Dermis microvascular lymphatic vessel endothelial cell (primary cell): ENCODE measurements around the gene SMOC2. TPM values are rescaled to one million over a fixed set of nuclear protein-coding genes. Genes with fewer than 3 reads are reported as not detected.

ENCODE experiments used
- DNase-seq, 2 donors: peaks; one replicate each; pipeline versions ENCODE4 v3.0.0 to v3.0.0-alpha.2; 2010; ENCODE audit warnings: low read depth in 2 of 2
- total RNA-seq: library from RNA; depleted of rRNA; stranded (reverse); fragments of >200 nt; gene quantifications from 2 replicates; pipeline ENCODE4 v1.2.1, GENCODE V29; 2014

The SMOC2 gene
- total RNA-seq, 1 donor from 2014 or later = not detected

GRCh38 chr6:168480481-168480880, 39.5 kb downstream of the SMOC2 start:
- no peak for DNase-seq

DNA sequence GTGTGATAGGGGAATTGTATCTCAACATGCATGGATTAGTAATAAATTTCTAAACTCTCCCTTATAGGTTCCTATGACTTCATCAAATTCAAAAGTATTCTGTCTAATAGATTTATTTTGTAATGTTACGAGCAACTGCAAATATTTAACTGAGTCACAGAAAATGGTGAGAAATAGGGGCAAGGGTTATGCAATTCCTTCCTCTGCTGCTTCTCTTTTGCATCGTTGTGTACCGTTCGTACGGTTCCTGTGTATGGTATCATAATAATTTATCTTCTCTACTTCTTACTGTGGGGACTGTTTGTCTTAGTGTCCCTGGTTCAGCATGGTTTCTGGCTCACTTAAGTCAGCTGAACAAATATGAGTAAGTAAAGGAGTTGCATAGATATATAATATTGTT, 44.8 kb downstream of the SMOC2 start:
- DNase-seq = no peak

DNA sequence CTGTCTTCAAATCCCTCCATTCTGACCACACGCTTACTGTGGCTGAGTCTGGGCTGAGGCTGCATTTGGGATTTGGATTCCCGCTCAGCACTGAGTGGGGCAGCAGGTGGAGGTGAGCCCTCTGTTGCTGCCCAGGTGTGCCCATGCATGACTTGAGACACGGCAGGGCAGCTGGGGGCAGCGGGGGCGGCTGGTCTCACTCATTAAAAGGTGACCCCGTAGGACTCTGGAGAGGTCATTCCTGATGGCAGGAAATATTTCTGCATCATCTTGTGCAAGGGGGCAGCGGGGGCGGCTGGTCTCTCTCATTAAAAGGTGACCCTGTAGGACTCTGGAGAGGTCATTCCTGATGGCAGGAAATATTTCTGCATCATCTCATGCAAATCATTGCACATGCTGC, 49.8 kb downstream of the SMOC2 start:
- no peak for DNase-seq

- no peak for DNase-seq
These were observed 53.0 kb downstream of the SMOC2 start for GRCh38 chr6:168493976-168494375.

DNA sequence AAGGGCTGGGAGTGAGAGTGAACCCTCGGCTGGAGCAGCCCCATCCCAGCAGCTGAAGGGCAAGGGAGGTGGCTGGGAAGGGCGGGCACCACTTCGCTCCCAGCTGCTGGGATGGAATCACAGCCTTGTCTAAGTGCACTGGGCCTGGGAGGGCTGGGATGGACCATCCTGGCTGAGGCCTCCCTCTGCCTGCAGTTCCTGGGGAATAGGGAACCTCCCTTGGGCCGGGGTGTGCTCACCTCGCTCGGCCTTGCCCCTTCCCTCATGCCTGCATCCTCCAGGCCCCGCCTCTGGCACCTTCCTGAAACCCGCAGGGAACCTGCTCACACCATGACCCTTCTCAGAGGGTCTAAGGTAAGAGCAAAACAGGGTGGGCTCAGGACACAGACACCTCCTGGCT, 53.7 kb downstream of the SMOC2 start:
- no peak for DNase-seq

DNA sequence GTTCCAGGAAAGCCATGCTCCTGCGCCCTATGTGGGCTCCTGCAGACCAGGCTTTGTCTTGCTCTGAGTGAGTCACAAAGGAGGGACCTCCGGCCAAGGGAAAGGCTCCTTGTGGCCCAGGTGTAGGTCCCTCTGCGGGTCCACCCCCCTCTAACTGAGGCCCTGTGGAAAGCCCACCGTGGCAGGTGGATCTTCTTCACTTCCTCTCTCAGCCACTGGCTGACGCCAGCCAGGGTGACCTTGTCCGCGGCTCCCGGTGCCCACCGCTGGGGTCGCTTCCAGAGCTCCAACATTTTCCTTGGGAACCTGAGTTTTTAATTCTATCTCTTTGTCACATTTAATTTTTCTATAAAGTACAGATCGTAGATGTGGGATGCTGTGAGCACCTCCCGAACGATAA, 54.1 kb downstream of the SMOC2 start:
- DNase-seq = no peak

DNA sequence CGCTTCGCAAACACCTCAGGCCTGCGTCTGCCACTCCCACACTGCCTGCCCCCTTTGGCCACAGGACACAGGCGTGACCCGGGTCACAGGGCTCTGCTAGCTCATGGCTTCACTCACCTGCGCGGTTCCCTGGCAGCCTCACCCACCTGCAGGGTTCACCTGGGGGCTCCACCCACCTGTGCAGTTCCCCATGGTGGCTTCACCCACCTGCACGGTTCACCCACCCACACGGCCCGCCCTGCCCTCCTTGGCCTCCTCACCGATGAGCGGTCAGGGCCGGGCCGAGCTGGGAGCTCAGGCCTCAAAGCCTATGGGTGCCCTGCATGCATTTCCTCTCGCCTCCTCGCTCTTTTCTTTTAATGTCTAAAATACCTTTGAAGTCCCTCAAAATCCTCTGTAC, 54.7 kb downstream of the SMOC2 start:
- DNase-seq = no peak

GRCh38 chr6:168496139-168496996, 55.4 kb downstream of the SMOC2 start:
- no peak for DNase-seq

DNA sequence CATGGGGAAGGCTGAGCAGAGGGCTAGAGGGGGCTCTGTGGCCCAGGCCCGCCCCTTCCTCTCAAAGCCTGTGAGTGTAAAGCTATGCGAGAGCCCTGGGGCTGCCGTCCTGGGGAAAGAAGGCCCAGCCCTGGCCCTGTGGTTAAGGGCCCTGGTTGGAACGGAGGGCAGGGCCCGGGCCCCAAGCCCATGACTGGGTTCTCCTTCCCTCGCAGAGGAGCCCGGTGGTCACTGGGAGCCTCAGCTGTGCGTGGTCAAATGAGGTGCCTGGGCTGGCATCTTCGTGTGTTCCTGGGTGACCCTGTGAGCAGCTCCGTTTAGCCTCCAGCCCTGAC, 56.0 kb downstream of the SMOC2 start:
- DNase-seq = no peak

DNA sequence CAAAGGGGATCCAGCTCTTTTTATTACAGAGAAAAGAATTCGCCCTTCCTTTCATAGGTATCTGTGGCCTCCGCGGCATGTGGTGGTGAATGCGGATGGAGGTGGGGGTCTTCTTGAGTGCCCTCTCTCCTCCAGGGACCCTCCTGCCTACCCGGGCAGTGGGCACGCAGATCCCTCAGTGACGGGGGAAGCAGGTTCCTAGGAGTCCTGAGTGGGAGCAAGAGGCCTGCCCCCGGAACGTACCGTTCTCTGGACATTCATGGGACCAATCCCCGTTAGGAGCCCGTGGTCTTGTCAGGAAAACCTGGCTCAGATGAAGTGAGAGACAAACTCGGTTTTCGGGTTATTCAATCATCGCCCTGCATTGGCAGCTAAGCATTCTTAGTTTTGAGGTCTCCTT, 56.4 kb downstream of the SMOC2 start:
- no peak for DNase-seq

- DNase-seq = no peak
These were observed 57.3 kb downstream of the SMOC2 start for GRCh38 chr6:168498161-168498843.

DNA sequence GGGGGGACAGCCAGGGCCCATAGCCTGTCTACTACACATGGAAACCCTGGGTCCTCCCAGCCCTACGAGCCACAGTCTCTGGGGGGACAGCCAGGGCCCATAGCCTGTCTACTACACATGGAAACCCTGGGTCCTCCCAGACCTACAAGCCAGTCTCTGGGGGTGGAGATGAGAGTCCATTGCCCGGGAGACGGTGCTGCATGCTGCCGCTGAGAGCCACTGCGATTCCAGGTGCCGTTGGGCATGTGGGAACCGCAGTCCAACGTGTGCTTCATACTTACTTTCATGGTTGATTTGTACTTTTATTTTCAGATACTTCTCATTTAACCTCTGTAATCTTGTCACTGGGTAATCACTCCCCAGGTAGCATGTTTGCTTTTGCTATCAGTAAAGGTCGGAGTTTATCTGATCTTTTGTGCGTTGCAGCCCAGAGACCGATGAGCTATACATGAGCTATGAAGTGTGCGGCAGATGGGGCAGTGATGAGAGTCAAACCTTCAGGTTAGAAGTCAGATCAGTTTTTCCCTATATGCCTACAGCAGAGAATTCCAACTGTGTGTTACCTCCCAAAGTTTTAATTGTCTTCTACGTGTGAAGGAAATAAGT, 58.2 kb downstream of the SMOC2 start:
- no peak for DNase-seq

DNA sequence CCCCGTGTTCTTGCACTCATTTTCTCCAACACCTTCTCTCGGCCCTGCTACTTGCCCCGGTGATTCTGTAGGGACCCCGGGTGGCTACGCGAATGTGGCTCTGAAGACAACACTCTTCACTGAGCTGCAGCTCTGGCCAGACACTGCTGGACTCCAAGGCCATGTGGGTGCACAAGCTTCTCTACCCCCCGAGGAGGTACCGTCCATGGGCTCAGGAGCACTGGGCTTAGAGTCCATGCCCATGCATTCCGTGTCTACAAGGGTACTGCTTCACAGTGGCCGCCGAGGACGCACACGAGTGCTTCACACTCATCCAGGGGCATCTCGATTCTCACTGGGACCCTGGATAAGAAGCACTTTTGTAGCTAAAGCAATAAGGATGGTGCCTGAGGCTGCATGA, 59.5 kb downstream of the SMOC2 start:
- no peak for DNase-seq

GRCh38 chr6:168501561-168501960, 60.6 kb downstream of the SMOC2 start:
- DNase-seq = no peak

- no peak for DNase-seq
These were observed 63.4 kb downstream of the SMOC2 start for GRCh38 chr6:168504366-168504765.

GRCh38 chr6:168506460-168506859, 65.5 kb downstream of the SMOC2 start:
- DNase-seq = no peak

DNA sequence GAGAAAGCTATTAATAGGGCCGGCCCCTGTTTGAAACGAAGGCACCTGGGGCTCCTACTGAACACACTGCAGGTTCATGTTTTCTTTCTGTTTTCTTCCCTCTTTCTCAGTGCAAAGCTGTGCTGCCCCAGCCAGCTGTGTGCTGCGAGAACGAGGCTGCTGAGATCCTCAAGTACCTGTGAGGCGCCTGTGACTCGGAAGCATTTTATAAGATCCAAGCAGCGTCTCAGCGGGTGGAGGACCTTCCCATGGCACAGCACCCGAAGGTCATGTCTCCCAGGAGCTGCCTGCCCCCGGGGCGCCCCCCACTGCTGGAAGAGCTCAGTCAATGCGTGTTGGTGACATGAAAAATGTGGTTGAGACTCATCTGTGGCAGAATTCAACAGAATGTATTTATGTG, 66.3 kb downstream of the SMOC2 start:
- no peak for DNase-seq

DNA sequence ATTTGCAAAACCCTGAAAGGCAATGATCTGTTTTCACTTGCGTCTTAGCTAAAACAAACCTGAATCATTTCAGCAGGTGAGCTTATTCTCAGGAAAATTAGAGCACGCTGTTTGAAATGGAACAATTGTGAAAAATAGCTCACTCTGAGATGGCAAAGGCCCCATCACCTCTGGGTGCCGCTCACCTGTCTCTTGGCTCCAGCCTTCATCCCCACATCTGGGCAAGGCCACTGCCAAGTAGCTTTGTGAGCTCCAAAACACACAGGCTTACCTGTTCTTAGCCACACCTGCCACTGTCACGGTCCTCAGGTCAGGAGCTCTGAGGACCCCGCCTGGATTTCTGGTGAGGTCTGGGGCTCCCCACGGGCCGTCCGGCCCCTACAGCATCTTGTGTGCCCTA, 66.7 kb downstream of the SMOC2 start:
- DNase-seq = no peak

DNA sequence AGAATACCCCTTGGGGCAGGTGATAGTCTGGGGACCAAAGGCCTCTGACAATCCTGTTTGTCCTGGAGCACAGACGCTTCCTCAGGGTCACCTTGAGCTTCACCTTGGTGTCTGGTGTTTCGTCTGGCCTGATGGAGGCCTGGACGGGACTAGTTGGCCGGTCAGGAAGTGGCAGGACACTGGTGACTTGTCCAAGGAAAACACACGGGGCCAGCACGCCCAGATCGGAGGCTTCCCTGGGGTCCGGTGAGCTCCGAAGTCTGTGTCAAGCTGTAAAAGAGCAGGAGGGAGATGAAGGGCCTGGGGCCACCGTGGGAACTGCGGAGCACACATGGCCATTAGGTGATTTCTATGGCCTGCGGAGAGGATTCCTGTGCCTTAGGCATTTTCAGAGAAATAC, 67.9 kb downstream of the SMOC2 start:
- DNase-seq = no peak

- DNase-seq = no peak
These were observed 72.8 kb downstream of the SMOC2 start for GRCh38 chr6:168513766-168514165.

- DNase-seq = no peak
These were observed 73.2 kb downstream of the SMOC2 start for GRCh38 chr6:168514216-168514615.

GRCh38 chr6:168515376-168515775, 74.4 kb downstream of the SMOC2 start:
- no peak for DNase-seq
